K562 (cell line): ENCODE data around the gene CEP19. TPM values are rescaled to one million over a fixed set of nuclear protein-coding genes. Genes with fewer than 3 reads are reported as not detected.
A peak's percentile ranks its signal among the peaks of the same experiment; 100 is the strongest.

Source experiments
- BHLHE40 ChIP-seq: IDR thresholded peaks from 2 replicates; pipeline ENCODE4 v1.6.1; 2011; ENCODE audit warnings: low read length, improper control_type of control experiment
- FOXA3 ChIP-seq, 2 experiments: fragments of 450-650 bp in 1 of 2; sonication (generic) in 1 of 2; formaldehyde crosslinking; IDR thresholded peaks in 1 of 2; conservative IDR thresholded peaks in 1 of 2; 2 replicates each; pipeline versions ENCODE4 v1.4.0 to v1.8.0; 2020 to 2022; ENCODE audit warnings: mild to moderate bottlenecking in 2 of 2, missing genetic modification reagents in 1 of 2
- ILF3 ChIP-seq: fragments of 450-650 bp; IDR thresholded peaks from 2 replicates; pipeline ENCODE4 v1.6.1; 2018; ENCODE audit warnings: antibody characterized with exemption, mild to moderate bottlenecking, moderate library complexity, borderline replicate concordance
- MCM5 ChIP-seq: fragments of 450-650 bp; IDR thresholded peaks from 2 replicates; pipeline ENCODE4 v1.6.1; 2016; ENCODE audit warnings: low read depth
- NFRKB ChIP-seq: fragments of 450-650 bp; IDR thresholded peaks from 2 replicates; pipeline ENCODE4 v1.6.1; 2016; ENCODE audit warnings: low read depth
- PHB2 ChIP-seq: fragments of 450-650 bp; IDR thresholded peaks from 2 replicates; pipeline ENCODE4 v1.6.1; 2017; ENCODE audit warnings: low read depth
- PML ChIP-seq: IDR thresholded peaks from 2 replicates; pipeline ENCODE4 v1.6.1; 2012; ENCODE audit warnings: low read length, inconsistent platforms
- POLR3A ChIP-seq: IDR thresholded peaks from 2 replicates; pipeline ENCODE4 v1.6.1; 2011; ENCODE audit warnings: borderline replicate concordance, mild to moderate bottlenecking, moderate library complexity; ENCODE audit not compliant: insufficient read length, insufficient read depth; ENCODE audit errors: extremely low read depth
- ZFP1 ChIP-seq: fragments of 450-650 bp; formaldehyde crosslinking; IDR thresholded peaks from 2 replicates; pipeline ENCODE4 v1.4.0; 2020; ENCODE audit warnings: mild to moderate bottlenecking, mixed read lengths
- ZKSCAN8 ChIP-seq: fragments of 200-800 bp; sonication (Bioruptor generic); IDR thresholded peaks from 2 replicates; pipeline ENCODE4 v1.6.1; 2016; ENCODE audit warnings: missing genetic modification characterization, missing compliant biosample characterization
- ZNF217 ChIP-seq: sonication (generic); formaldehyde crosslinking; IDR thresholded peaks from 2 replicates; pipeline ENCODE4 v1.8.0; 2022; ENCODE audit warnings: mild to moderate bottlenecking, missing genetic modification reagents
- polyA plus RNA-seq, 8 experiments: library from polyadenylated mRNA; depleted of rRNA in 4 of 8; stranded (reverse) in 5 of 8; unstranded in 3 of 8; fragments of >200 nt; fragmentation: Nextera tagmentation in 2 of 8; fragmentation: Illumina TruSeq in 1 of 8; extraction: Ambion mirVana in 2 of 8; extraction: Trizol in 1 of 8; gene quantifications; 2 replicates each; pipeline versions ENCODE4 v1.2.1 to v1.2.3, GENCODE V29; 2011 to 2014; ENCODE audit warnings: inconsistent platforms in 1 of 8, missing spikeins in 1 of 8
- total RNA-seq, 7 experiments: library from RNA; depleted of rRNA in 6 of 7; stranded (reverse); fragments of >200 nt in 6 of 7; fragmentation: Illumina TruSeq in 2 of 7; extraction: Trizol in 2 of 7; gene quantifications; 2 replicates each; pipeline versions ENCODE4 v1.2.1 to v1.2.3, GENCODE V29; 2011 to 2021; ENCODE audit warnings: low replicate concordance in 1 of 7
- TF ChIP-seq, protein P1 (sequence below): fragments of 450-650 bp; IDR thresholded peaks from 2 replicates; pipeline ENCODE4 v1.7.0; 2016; ENCODE audit warnings: borderline replicate concordance
- TF ChIP-seq, protein P2 (sequence below): sonication (generic); formaldehyde crosslinking; IDR thresholded peaks from 2 replicates; pipeline ENCODE4 v1.8.0; 2022; ENCODE audit warnings: mild to moderate bottlenecking, missing genetic modification reagents
- TF ChIP-seq, protein P3 (sequence below): sonication (generic); formaldehyde crosslinking; IDR thresholded peaks from 2 replicates; pipeline ENCODE4 v1.8.0; 2022; ENCODE audit warnings: mild to moderate bottlenecking, missing genetic modification reagents
- TF ChIP-seq, protein P4 (sequence below): fragments of 450-650 bp; IDR thresholded peaks from 2 replicates; pipeline ENCODE4 v1.6.1; 2016; ENCODE audit warnings: borderline replicate concordance

Gene CEP19
- total and polyA plus RNA-seq, 9 of the 15 experiments (the other 6 are each of a cell fraction or from before 2014, with no cell fraction given), result 2.5 to 4.5 (median 3.7) TPM

- TF ChIP-seq, protein P1, sequence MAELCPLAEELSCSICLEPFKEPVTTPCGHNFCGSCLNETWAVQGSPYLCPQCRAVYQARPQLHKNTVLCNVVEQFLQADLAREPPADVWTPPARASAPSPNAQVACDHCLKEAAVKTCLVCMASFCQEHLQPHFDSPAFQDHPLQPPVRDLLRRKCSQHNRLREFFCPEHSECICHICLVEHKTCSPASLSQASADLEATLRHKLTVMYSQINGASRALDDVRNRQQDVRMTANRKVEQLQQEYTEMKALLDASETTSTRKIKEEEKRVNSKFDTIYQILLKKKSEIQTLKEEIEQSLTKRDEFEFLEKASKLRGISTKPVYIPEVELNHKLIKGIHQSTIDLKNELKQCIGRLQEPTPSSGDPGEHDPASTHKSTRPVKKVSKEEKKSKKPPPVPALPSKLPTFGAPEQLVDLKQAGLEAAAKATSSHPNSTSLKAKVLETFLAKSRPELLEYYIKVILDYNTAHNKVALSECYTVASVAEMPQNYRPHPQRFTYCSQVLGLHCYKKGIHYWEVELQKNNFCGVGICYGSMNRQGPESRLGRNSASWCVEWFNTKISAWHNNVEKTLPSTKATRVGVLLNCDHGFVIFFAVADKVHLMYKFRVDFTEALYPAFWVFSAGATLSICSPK, result 0 out of 2 replicates have a peak, but pooled peaks have one; percentile 45
- TF ChIP-seq ILF3 (no peak), FOXA3 (CRISPR knock-in tag; conservative IDR thresholded peaks at IDR 0.05 in 1 of 2, IDR thresholded peaks at IDR 0.05 in 1 of 2) (no peak), ZFP1 (CRISPR knock-in tag) (no peak), PHB2 (no peak), BHLHE40 (0 out of 2 replicates have a peak, but pooled peaks have one; percentile 14), PML (0 out of 2 replicates have a peak, but pooled peaks have one; percentile 12), POLR3A (no peak), MCM5 (no peak), NFRKB (peak; percentile 7; the same call in 1 of the 2 replicates), ZKSCAN8 (CRISPR knock-in tag) (no peak), ZNF217 (CRISPR knock-in tag) (no peak)
- TF ChIP-seq, protein P2, sequence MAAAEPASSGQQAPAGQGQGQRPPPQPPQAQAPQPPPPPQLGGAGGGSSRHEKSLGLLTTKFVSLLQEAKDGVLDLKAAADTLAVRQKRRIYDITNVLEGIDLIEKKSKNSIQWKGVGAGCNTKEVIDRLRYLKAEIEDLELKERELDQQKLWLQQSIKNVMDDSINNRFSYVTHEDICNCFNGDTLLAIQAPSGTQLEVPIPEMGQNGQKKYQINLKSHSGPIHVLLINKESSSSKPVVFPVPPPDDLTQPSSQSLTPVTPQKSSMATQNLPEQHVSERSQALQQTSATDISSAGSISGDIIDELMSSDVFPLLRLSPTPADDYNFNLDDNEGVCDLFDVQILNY (CRISPR knock-in tag), result no peak
- TF ChIP-seq, protein P3, sequence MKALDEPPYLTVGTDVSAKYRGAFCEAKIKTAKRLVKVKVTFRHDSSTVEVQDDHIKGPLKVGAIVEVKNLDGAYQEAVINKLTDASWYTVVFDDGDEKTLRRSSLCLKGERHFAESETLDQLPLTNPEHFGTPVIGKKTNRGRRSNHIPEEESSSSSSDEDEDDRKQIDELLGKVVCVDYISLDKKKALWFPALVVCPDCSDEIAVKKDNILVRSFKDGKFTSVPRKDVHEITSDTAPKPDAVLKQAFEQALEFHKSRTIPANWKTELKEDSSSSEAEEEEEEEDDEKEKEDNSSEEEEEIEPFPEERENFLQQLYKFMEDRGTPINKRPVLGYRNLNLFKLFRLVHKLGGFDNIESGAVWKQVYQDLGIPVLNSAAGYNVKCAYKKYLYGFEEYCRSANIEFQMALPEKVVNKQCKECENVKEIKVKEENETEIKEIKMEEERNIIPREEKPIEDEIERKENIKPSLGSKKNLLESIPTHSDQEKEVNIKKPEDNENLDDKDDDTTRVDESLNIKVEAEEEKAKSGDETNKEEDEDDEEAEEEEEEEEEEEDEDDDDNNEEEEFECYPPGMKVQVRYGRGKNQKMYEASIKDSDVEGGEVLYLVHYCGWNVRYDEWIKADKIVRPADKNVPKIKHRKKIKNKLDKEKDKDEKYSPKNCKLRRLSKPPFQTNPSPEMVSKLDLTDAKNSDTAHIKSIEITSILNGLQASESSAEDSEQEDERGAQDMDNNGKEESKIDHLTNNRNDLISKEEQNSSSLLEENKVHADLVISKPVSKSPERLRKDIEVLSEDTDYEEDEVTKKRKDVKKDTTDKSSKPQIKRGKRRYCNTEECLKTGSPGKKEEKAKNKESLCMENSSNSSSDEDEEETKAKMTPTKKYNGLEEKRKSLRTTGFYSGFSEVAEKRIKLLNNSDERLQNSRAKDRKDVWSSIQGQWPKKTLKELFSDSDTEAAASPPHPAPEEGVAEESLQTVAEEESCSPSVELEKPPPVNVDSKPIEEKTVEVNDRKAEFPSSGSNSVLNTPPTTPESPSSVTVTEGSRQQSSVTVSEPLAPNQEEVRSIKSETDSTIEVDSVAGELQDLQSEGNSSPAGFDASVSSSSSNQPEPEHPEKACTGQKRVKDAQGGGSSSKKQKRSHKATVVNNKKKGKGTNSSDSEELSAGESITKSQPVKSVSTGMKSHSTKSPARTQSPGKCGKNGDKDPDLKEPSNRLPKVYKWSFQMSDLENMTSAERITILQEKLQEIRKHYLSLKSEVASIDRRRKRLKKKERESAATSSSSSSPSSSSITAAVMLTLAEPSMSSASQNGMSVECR (CRISPR knock-in tag), result peak; percentile 12; the same call in 1 of the 2 replicates
- TF ChIP-seq, protein P4, sequence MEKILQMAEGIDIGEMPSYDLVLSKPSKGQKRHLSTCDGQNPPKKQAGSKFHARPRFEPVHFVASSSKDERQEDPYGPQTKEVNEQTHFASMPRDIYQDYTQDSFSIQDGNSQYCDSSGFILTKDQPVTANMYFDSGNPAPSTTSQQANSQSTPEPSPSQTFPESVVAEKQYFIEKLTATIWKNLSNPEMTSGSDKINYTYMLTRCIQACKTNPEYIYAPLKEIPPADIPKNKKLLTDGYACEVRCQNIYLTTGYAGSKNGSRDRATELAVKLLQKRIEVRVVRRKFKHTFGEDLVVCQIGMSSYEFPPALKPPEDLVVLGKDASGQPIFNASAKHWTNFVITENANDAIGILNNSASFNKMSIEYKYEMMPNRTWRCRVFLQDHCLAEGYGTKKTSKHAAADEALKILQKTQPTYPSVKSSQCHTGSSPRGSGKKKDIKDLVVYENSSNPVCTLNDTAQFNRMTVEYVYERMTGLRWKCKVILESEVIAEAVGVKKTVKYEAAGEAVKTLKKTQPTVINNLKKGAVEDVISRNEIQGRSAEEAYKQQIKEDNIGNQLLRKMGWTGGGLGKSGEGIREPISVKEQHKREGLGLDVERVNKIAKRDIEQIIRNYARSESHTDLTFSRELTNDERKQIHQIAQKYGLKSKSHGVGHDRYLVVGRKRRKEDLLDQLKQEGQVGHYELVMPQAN, result peak; percentile 50; the same call in 1 of the 2 replicates
Observed at GRCh38 chr3:196740481-196741248, 28.6 kb upstream of the CEP19 start (continued).
